Measurements from ENCODE around the gene AMMECR1. TPM values are rescaled to one million over a fixed set of nuclear protein-coding genes. Genes with fewer than 3 reads are reported as not detected.
A peak's percentile ranks its signal among the peaks of the same experiment; 100 is the strongest.
"Not testable (repeated sequence)": the region's sequence is repeated elsewhere in the genome, so short reads cannot be mapped to it uniquely, and the experiment has no call there.

The AMMECR1 gene
- total RNA-seq, 1 donor from 2014 or later, result 17.1 TPM

- DNase-seq (ENCODE audit: low spot score), result no peak
These were observed 59.3 kb downstream of the AMMECR1 start for GRCh38 chrX:110258552-110258951.

DNA sequence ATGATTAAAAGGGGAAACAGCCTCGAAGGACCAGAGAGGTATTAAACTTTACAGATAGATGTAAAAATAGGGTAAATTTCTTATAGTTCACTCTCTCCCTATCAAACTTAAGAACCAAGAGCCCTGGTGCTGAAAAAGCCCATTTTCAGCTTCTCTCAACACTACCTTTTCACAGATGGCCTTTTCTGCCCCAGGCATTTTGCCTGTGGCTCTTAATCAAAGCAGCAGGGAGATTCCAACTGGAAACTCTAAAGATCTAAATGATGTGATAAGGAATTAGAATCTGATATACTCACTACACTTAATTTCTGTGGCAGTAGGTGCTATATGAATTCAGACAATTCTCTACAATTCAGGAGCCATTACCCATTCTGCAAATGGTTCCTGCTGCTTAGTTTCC lies 60.0 kb downstream of the AMMECR1 start:
- DNase-seq (ENCODE audit: low spot score), result no peak

- no peak for DNase-seq (ENCODE audit: low spot score)
These were observed 65.2 kb downstream of the AMMECR1 start for GRCh38 chrX:110252711-110253110.

- no peak for DNase-seq (ENCODE audit: low spot score)
These were observed 65.9 kb downstream of the AMMECR1 start for GRCh38 chrX:110251961-110252360.

DNA sequence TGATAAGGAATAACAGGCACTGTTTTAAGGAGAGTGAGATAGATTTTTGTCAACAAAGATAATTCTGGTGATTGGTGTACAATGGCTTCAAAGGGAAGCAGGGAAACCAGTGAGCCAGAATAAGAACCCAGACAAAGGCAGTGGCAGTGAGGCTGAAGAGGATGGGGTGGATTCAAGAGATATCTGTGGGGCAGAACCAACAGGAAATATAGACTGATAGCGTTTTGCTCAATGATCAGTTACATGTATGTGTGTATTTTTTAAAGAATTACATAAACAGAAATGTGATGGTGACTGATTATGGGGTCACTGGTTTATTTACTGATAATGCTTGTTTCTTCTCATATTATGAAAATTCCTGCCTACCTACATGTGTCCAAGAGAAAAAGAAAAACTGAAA lies 66.4 kb downstream of the AMMECR1 start:
- no peak for DNase-seq (ENCODE audit: low spot score)

- DNase-seq (ENCODE audit: low spot score), result no peak
These were observed 67.0 kb downstream of the AMMECR1 start for GRCh38 chrX:110250847-110251246.

- DNase-seq (ENCODE audit: low spot score), result peak; percentile 9
These were observed 69.3 kb downstream of the AMMECR1 start for GRCh38 chrX:110248578-110248977.

DNA sequence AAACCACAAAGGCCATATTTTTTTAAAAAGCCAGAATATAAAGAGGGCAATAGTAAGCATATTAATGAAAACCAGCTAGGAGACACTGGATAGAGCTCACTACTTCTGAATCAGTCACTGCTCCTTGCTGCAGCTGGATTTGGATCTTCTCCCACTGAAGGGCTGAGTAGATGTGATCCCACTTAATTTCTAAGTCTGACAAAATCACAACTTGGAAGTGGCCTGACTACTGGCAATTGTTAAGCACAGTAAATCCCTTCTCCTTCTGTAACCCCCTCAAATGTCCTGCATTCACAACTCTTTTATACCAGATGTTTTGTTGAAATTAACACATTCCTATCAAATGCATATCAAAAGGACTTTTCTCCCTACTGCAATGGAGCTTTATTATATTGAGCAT lies 72.9 kb downstream of the AMMECR1 start:
- no peak for DNase-seq (ENCODE audit: low spot score)

- DNase-seq (ENCODE audit: low spot score), result no peak
These were observed 75.5 kb downstream of the AMMECR1 start for GRCh38 chrX:110242371-110242770.

GRCh38 chrX:110241816-110242215 lies 76.1 kb downstream of the AMMECR1 start:
- DNase-seq (ENCODE audit: low spot score), result no peak

DNA sequence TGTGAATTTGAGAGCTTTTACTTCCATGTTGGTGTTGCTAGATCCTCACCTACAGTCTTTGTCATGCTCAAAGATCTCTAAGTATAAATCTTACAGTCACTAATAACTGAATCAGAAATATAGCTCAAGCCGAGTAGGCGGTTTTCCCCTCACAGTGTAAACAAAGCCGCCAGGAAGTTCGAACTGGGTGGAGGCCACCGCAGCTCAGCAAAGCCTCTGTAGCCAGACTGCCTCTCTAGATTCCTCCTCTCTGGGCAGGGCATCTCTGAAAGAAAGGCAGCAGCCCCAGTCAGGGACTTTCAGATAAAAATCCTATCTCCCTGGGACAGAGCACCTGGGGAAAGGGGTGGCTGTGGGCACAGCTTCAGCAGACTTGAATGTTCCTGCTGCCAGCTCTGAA lies 79.6 kb downstream of the AMMECR1 start:
- DNase-seq (ENCODE audit: low spot score), result not testable (repeated sequence)

- DNase-seq (ENCODE audit: low spot score), result not testable (repeated sequence)
These were observed 86.4 kb downstream of the AMMECR1 start for GRCh38 chrX:110231485-110231884.

GRCh38 chrX:110229497-110230111 lies 88.3 kb downstream of the AMMECR1 start:
- DNase-seq (ENCODE audit: low spot score), result not testable (repeated sequence)

GRCh38 chrX:110228453-110228852 lies 89.4 kb downstream of the AMMECR1 start:
- DNase-seq (ENCODE audit: low spot score), result no peak

DNA sequence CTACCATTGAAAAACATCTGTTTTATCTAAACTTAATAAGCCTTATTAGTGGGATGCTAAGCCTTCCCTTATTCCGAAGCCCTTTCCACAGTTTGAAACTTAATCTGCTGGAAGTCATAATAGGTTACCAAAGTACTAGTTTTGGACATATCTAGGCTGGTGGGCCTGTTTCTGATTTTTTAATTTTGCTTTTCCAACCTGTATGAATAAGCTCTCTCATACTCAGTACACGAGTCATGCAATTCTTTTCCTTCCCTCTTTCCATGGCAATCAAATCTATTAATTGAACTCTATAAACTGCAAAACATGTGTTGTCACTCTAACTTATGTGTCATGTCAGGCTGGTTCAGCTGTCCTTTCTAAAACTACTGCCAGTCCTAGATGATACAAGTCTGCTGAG lies 91.0 kb downstream of the AMMECR1 start:
- no peak for DNase-seq (ENCODE audit: low spot score)

- DNase-seq (ENCODE audit: low spot score), result no peak
These were observed 92.8 kb downstream of the AMMECR1 start for GRCh38 chrX:110224926-110225617.

DNA sequence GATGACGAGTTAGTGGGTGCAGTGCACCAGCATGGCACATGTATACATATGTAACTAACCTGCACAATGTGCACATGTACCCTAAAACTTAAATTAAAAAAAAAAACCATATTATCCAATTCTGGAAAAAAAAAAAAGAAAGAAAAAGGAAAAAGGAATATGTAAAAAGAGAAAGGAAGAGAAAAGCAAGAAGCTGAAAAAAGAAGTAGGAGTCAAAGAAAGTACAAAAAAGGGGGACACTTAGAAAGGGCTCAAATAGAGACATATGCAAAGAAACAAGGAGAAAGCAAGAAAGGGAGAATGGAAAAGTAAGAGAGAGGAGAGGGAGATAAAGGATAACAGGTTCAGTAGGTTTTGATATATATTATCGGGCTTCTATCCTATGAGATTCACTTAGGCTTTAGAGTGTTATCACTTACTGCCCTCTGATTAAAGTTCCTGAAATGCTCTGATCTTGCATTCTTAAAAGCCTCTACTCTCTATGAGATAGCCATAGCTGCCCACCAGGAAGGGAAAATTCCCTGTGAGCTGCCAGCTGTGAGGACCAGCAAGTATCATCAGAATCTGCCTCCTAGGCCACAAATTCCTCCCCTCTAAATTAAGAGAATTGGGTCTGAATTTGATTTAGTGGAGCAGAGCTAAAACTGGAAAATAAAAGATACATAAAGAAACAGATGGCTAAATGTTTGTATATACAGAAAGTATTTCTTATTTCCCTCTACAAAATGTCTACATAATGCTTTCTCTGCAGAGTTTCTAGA lies 95.2 kb downstream of the AMMECR1 start:
- DNase-seq (ENCODE audit: low spot score), result no peak

GRCh38 chrX:110219920-110220319 lies 98.0 kb downstream of the AMMECR1 start:
- DNase-seq (ENCODE audit: low spot score), result no peak

GRCh38 chrX:110218591-110218990 lies 99.3 kb downstream of the AMMECR1 start:
- DNase-seq (ENCODE audit: low spot score), result peak; percentile 12

GRCh38 chrX:110216027-110216426 lies 101.9 kb downstream of the AMMECR1 start:
- no peak for DNase-seq (ENCODE audit: low spot score)

DNA sequence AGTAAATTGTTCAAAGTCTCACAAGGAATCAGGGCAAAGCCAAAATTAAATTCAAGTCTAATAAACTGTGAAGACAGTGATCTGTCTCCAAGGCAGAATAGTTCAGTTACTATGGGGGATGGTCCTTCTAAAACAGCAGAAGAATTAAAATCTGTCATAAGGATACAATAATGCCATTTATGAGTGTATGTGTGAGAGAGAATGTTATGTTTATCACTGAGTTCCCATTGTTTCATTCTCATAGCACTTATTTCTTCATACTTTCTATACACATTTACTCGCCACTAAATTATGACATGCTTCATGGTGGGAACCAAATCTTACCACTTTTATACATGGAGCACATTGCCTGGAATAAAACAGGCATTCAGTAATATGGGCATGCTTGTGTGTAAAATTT lies 102.5 kb downstream of the AMMECR1 start:
- no peak for DNase-seq (ENCODE audit: low spot score)

GRCh38 chrX:110214684-110215083 lies 103.2 kb downstream of the AMMECR1 start:
- DNase-seq (ENCODE audit: low spot score), result no peak

DNA sequence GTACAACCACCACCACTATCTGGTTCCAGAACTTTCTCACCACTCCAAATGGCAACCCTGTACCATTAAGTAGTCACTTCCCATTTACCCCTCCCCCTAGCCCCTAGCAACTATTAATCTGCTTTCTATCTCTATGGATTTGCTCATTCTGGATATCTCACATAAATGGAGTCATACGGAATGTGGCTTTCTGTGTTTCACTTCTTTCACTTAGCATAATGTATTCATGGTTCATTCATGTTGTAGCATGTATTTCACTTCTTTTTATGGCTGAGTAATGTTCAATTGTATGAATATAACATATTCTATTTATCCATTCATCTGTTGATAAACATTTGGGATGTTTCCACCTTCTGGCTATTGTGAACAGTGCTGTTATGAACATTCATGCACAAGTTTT lies 104.7 kb downstream of the AMMECR1 start:
- no peak for DNase-seq (ENCODE audit: low spot score)

Data from umbilical cord (tissue), 2 donors.